GM19467 (cell line): ENCODE measurements around the gene DAB1.

ENCODE experiments used
- ATAC-seq: cut with Tn5 transposase; IDR thresholded peaks from one replicate; pipeline ENCODE4 v1.9.1; 2021; ENCODE audit warnings: mild to moderate bottlenecking, moderate library complexity; ENCODE audit not compliant: unreplicated experiment

The DAB1 gene

DNA sequence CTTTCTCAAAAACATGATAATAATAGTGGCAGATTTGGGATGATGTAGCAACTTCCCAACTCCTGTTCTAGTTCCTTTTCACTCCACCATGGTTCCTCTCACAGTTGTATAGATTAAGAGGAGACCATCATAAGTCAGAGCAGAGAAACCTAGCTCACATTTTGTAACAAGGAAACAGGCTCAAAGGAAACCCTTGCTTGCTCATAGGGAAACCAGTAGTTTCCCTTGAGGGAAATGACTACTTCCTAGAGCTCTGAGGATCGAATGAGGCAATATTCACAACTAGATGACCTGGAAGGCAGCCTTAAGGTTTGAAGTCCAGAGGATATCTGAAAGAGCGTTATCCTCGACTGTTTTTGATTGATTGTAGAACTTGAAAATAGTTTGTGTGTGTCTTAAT, 382.0 kb downstream of the DAB1 start:
- no peak for ATAC-seq

GRCh38 chr1:57040811-57041210, 383.0 kb downstream of the DAB1 start:
- ATAC-seq, result no peak

- ATAC-seq, result no peak
Observed at GRCh38 chr1:57036641-57037579, 386.9 kb downstream of the DAB1 start.

DNA sequence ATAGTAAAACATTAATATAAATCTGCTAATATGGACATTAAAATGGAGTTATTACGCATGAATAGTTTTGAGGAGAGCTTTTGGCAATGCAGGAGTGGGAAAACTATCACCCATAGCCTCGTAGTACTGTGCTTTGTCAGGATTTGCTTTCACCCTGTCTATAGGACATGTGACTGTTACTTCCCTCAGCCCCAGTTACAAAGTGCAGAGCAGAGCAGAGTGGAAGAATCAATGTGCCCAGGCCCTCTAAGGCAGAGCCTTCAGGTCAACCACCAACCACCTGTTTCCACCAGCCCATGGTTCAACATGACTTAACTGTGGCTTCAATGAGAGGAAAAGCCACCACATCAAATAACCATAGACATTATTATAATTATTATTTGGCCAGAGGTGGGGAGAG, 389.1 kb downstream of the DAB1 start:
- no peak for ATAC-seq

DNA sequence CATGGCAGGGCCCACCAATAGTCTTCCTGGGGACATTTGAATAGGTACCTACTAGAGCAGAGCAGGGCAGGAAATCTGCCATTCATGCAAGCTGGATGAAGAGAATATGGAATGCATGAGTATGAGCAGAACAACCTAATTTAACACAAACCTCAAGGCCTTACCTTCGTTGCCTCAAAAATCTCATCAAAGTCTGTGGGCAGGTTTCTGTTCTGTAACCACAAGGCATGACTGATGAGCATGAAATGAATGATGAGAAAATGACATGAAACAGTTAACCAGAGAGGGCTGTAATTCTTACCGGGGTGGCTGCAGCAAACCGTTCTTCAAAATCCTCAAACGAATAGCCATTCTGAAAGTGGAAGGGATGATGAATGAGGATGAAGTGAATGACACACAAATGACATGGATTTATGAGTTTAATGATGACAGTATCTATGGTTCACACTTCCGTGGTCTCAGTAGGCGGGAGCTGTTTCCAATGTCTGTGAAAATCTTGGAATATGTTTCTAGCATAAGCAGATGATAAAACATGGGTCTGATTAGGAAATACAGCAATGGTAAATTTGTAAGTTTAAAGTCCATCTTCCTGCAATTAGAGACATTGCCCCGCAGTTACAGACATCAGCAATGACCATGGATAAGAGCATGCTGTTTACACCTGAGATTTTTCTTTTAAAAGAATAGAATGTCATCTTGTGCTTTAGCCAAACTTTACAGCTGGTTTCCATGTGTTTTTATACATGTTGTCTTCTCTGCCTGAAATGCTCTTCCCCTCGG, 390.4 kb downstream of the DAB1 start:
- ATAC-seq, result no peak

- no peak for ATAC-seq
Observed at GRCh38 chr1:57026624-57027354, 397.1 kb downstream of the DAB1 start.

GRCh38 chr1:57024855-57025254, 399.0 kb downstream of the DAB1 start:
- ATAC-seq, result no peak

DNA sequence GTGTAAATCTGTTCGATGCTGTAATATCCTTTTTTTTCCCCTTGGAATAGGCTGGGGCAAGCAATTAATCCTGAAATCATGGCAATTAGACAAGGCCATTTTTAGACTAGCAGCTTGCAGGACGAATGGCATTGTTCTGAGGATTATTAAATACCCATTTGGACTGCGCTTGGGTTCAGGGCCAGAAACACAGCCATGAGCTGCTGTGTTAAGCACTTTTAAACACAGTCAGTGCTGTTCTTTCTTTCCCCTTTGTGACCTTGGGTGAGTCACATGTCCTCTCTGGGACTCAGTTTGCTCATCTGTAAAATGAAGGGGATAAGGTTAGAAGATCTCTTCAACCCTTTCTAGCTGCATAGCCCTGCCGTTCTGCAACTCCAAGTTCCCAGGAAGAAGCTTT, 399.4 kb downstream of the DAB1 start:
- no peak for ATAC-seq

GRCh38 chr1:57020216-57020615, 403.6 kb downstream of the DAB1 start:
- no peak for ATAC-seq

DNA sequence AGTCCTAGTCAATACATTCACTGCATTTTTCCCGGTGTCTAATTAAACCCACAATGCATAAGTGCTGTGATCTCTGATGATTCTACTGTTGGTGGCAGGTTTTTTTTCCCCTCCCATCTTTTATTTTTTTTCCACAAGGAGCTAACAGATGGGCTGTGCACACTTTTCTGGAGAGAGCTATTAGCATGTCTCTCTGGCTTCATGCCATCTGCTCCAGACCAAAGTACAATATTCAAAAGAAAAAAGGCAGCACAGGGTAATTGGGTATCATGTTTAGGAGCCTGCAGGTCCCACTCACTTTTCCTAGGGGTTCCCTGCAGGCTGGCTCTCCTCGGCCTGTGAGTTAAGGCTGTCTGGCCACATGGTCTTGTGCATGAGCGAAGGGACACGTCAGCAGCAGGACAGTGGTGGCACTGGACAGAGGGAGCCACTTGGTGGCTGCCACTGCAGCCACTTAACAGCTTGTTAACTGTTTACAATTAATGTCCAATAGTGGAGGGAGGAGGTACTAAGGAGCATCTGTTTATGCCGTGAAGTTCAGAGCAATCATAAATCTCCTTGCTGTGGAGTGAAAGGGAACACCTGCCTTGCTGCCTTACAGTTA, 404.5 kb downstream of the DAB1 start:
- ATAC-seq, result no peak

DNA sequence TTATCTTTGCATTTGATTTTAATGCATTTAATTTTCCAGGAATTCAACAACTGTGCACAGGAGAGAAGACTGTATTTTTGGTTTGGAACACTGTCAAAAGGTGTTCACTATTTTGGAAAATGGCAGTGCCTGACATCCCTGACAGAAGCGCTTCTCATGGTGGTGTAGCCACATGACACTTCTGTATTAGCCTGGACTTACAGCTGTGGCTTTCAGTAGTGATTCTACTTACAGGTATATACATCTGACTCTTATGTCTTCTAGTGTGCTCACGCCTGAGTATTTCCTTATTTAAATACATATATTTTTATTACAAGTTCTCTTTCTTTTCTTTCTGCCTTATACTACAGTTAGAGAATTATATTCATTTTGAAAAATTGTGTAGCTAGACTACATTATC, 405.7 kb downstream of the DAB1 start:
- ATAC-seq, result no peak

- no peak for ATAC-seq
Observed at GRCh38 chr1:57017717-57018116, 406.1 kb downstream of the DAB1 start.

DNA sequence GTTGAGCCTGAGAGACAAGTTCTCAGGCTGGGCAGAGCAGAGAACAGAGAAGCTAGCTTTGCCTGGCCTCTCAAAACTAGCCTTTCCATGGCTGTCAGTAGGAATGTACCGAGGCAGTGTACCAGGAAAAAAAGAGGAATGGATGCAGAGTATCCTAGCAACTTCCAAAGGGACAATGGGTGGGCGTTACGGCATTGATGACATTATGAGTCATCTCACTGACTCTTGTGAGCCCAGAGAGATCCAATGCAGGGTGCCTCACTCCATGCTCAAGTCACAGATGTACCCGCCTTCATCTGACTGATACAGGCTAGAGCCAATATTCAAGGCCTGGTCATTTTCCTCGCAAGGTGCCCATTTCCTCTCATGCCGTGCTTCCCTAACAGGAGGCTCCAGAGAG, 406.7 kb downstream of the DAB1 start:
- no peak for ATAC-seq

DNA sequence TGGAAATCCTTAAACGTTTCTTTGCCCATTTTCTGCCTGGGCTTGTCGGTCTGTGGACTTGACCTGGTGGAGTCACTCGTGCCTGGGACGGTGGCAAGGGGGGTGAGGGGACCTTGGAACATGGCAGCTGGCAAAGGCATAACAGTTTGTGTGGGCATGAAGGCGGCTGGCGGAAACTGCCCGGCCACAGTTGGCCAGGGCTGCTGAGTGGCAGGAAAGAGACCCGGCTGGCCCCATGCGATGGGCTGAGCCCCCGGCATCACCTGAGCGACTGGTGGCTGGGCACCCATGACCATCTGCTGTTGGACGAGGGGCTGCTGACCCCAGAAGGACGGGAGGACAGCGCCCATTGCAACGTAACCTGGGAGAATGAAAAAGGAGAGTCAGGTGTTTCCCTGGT, 408.8 kb downstream of the DAB1 start:
- no peak for ATAC-seq

- ATAC-seq, result no peak
Observed at GRCh38 chr1:57013522-57013921, 410.3 kb downstream of the DAB1 start.

GRCh38 chr1:57012315-57012714, 411.5 kb downstream of the DAB1 start:
- no peak for ATAC-seq

DNA sequence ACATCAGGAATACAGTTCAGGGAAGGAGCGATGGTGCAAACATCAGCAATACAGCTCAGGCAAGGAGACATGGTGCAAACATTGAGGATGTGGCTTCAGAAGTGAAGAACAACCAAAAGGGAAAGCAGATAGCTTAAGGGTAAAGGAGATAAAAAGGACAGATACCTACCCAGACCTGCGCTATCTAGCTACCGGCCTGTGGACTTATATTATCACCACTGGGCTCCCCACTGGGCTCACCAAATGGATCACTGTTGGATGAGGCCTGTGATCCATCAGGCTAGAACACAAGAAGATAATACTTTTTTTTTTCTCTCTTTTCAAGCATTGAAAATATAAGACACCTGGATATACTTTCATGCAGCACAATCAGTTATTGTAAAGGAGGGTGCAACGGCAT, 413.3 kb downstream of the DAB1 start:
- no peak for ATAC-seq

DNA sequence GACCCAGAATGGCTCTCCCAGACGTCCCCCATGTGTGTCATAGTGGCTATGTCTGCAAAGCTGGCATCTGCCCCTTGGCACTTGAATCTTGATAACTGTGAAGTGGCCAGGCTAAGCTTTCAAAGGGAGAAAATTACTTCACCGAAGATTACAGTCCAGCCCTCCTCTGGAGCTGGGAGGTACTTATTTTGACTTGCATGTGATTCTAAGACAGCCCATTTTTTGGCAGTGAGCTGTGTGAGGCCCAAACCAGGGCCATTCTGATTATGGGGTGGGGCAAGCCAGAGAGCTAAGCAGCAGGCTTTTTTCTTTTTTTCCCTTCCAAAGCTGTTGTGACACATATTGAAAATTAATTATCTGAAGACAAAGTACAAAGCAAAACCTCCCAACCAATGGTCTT, 415.9 kb downstream of the DAB1 start:
- no peak for ATAC-seq

DNA sequence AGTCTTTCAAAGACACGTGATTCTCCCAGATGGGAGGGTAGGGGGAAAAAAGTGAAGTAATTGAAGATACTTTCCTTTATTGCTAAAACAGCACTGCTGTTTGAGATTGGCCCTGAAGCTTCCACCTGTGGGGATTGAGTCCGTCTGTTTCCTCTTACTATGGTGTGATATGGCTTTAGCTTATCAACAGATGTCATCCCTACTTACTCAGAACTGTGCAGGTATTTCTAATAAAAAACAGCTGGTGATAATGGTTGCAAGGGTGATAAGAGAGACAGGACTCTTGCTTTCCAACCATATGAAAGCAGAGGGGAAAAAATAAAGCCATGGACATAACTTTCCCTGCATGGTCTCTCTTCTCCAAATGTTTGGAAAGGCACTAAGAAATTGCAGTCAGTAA, 416.4 kb downstream of the DAB1 start:
- ATAC-seq, result no peak

DNA sequence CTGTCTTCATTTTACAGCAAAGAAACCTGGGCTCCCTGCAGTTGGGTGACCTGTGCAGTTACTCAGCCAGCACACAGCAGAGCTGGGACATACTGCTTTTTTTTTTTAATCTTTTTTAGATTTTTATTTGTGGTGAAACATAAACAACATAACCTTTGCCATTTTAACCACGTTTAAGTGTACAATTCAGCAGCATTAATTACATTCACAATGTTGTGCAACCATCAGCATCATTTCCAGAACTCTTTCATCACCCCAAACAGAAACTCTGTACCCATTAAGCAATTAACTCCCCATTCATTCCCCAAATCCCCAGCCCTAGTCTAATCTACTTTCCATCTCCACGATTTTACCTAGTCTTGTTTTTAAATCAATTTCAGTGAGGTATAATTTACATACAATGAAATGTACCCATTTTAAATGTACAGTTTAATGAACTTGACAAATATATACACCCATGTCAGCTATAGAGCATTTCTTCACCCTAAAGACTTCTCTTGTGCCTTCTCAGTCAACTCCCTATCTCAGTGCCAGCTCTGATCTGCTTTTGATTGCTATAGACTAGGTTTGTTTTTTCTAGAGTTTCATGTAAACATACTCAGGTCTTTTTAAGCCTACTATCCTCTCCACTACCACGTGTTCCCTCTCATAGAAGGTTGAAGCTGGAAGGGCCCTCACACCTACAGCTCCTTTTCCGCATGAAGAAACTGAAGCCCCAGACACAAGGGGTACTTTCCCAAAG, 420.3 kb downstream of the DAB1 start:
- ATAC-seq, result no peak
